Body of pancreas (tissue), 4 donors: ENCODE results near the gene ARHGAP27. TPM values are rescaled to one million over a fixed set of nuclear protein-coding genes. Genes with fewer than 3 reads are reported as not detected.

ENCODE experiments used
- ATAC-seq: fragments of 150-250 bp; one replicate; pipeline ENCODE4 v1.9.1; 2016
- DNase-seq, 4 donors: peaks; one replicate each; pipeline ENCODE4 v3.0.0-alpha.2; 2019
- H3K27ac ChIP-seq, 4 donors: fragments of 200-600 bp; sonication (generic); 1 replicate in 3 of 4; 2 replicates in 1 of 4; pipeline versions ENCODE4 v1.5.1 to v1.6.1; 2016 to 2019; ENCODE audit warnings: mild to moderate bottlenecking in 1 of 4, mixed read lengths in 1 of 4, moderate library complexity in 1 of 4
- H3K27me3 ChIP-seq, 2 donors: fragments of 200-600 bp; sonication (generic); one replicate each; pipeline ENCODE4 v1.6.0; 2016; ENCODE audit warnings: mild to moderate bottlenecking in 1 of 2
- H3K36me3 ChIP-seq, 2 donors: fragments of 200-600 bp; sonication (generic); replicated peaks in 1 of 2; 2 replicates each; pipeline ENCODE4 v1.5.1; 2016; ENCODE audit warnings: low read depth in 2 of 2; ENCODE audit not compliant: insufficient read depth in 1 of 2
- H3K4me1 ChIP-seq: fragments of 200-600 bp; sonication (generic); one replicate; pipeline ENCODE4 v1.6.0; 2016
- H3K4me3 ChIP-seq, 2 donors: fragments of 200-600 bp; sonication (generic); 1 replicate in 1 of 2; 2 replicates in 1 of 2; pipeline ENCODE4 v1.5.1; 2016 to 2019
- H3K9me3 ChIP-seq, 3 donors: fragments of 200-600 bp; sonication (generic); 1 replicate in 2 of 3; 2 replicates in 1 of 3; pipeline ENCODE4 v1.5.1; 2016
- CTCF ChIP-seq, 7 experiments: fragments of 450-650 bp in 4 of 7; fragments of 200-600 bp in 3 of 7; sonication (generic) in 3 of 7; IDR thresholded peaks; one replicate each; pipeline ENCODE4 v1.5.1; 2016 to 2019; ENCODE audit warnings: antibody characterized with exemption in 7 of 7
- POLR2A ChIP-seq, 3 donors: fragments of 450-650 bp; IDR thresholded peaks; one replicate each; pipeline ENCODE4 v1.6.1; 2016; ENCODE audit warnings: antibody characterized with exemption in 3 of 3, mild to moderate bottlenecking in 2 of 3
- WGBS, 2 donors: methylation state at CpG; one replicate each; pipeline ENCODE4 v1.1.5; 2017; 5-methylcytosine and 5-hydroxymethylcytosine counted together
- intact Hi-C: fragments of 100-400 bp; cut with DNase I; formaldehyde crosslinking; loops from one replicate; pipeline ENCODE4 v1.15.1; 2023
- total RNA-seq, 2 donors: library from RNA; depleted of rRNA; stranded (reverse); fragments of >200 nt; gene quantifications; one replicate each; pipeline ENCODE4 v1.1.0, GENCODE V29; 2016

The ARHGAP27 gene
- total RNA-seq, 2 donors from 2014 or later, result 12.7 to 35.3 TPM

DNA sequence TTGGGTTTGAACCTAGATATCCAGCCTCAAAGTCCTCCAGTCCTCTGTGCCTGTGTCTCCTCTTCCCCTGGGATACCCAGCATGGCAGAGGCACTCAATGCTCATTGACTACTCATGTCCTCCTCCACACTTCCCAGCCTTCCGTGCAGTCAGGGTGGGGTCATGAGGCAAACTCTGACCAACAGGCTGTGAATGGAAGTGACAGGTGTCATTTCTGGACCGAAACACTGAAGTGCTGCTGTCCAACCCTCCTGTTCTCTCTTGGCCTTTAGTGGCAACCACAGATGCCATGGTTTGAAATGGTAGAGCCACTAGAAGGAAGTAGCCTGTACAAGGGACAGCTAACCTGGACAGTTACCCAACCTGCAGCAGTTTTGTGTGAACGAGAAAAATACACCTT is 69.2 kb downstream of the ARHGAP27 start:
- Histone ChIP-seq H3K36me3 (no peaks in the 10 kb centered on the region), H3K4me3 (no peak overlapping the region), H3K27ac (no peak overlapping the region), H3K9me3 (no peaks in the 10 kb centered on the region), H3K4me1 (no peaks in the 10 kb centered on the region), H3K27me3 (no peaks in the 10 kb centered on the region)
- intact Hi-C loops, result no loop called here
- WGBS, 2 donors, result 51 to 70% methylated on average over 3 of the region's 3 CpGs
- DNase-seq, result no peak
- TF ChIP-seq CTCF (IDR thresholded peaks at IDR 0.05), result no peak
- TF ChIP-seq POLR2A (IDR thresholded peaks at IDR 0.05), result no peak
- no peak for ATAC-seq

GRCh38 chr17:45361976-45362375 is 70.7 kb downstream of the ARHGAP27 start:
- Histone ChIP-seq H3K4me3 (no peak overlapping the region), H3K36me3 (no peaks in the 10 kb centered on the region), H3K27ac (no peak overlapping the region), H3K9me3 (no peaks in the 10 kb centered on the region), H3K4me1 (no peaks in the 10 kb centered on the region), H3K27me3 (no peaks in the 10 kb centered on the region)
- ATAC-seq (no peak), DNase-seq (no peak)
- TF ChIP-seq CTCF (IDR thresholded peaks at IDR 0.05) (no peak), POLR2A (IDR thresholded peaks at IDR 0.05) (no peak)
- 58 to 67% methylated on average over 4 of the region's 4 CpGs for WGBS, 2 donors
- intact Hi-C loops, result no loop called here

- Histone ChIP-seq H3K4me3 (no peak overlapping the region), H3K27me3 (no peaks in the 10 kb centered on the region), H3K9me3 (no peaks in the 10 kb centered on the region), H3K36me3 (no peaks in the 10 kb centered on the region), H3K4me1 (no peaks in the 10 kb centered on the region), H3K27ac (no peak overlapping the region)
- DNase-seq (no peak), ATAC-seq (no peak)
- intact Hi-C loops, result no loop called here
- TF ChIP-seq POLR2A (IDR thresholded peaks at IDR 0.05) (no peak), CTCF (IDR thresholded peaks at IDR 0.05) (no peak)
- WGBS, 2 donors, result 62 to 78% methylated on average over 3 of the region's 3 CpGs
These were observed 71.2 kb downstream of the ARHGAP27 start for GRCh38 chr17:45361451-45361850.

DNA sequence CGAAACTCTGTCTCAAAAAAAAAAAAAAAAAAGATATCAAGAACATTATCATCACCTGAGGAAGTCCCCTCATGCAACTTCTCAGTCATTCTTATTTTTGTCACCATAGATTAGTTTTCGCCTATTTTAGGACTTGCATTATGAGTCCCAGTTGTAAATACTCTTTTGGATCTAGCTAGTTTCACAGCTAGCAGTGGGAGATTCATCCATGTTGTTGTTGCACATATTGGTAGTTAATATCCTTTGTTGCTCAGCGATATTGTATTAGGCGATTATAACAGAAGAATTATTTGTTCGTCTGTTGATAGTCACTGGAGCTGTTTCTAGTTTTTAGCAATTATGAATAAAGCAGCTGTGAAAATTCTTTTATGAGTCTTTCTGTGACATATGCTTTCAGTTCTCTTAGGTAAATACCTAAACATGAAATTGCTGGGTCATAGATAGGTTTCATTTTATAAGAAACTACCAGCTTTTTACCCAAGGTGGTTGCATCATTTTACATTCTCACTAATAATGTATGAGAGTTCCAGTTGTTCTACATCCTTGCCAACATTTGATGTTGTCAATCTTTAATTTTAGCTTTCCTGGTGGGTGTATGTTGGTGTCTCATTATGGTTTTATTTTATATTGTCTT is 75.2 kb downstream of the ARHGAP27 start:
- no peaks in the 10 kb centered on the region for H3K4me1 ChIP-seq
- H3K9me3 ChIP-seq, result no peaks in the 10 kb centered on the region
- DNase-seq, result no peak
- no peaks in the 10 kb centered on the region for H3K36me3 ChIP-seq
- ATAC-seq, result no peak
- 75 to 79% methylated on average over 5 of the region's 5 CpGs for WGBS, 2 donors
- intact Hi-C loops, result no loop called here
- no peaks in the 10 kb centered on the region for H3K27me3 ChIP-seq
- TF ChIP-seq CTCF (IDR thresholded peaks at IDR 0.05) (no peak), POLR2A (IDR thresholded peaks at IDR 0.05) (no peak)
- no peak overlapping the region for H3K4me3 ChIP-seq
- no peak overlapping the region for H3K27ac ChIP-seq

- no peaks in the 10 kb centered on the region for H3K36me3 ChIP-seq
- no peaks in the 10 kb centered on the region for H3K4me1 ChIP-seq
- ATAC-seq, result no peak
- no peaks in the 10 kb centered on the region for H3K27me3 ChIP-seq
- 55 to 65% methylated on average over 2 of the region's 2 CpGs for WGBS, 2 donors
- no peaks in the 10 kb centered on the region for H3K9me3 ChIP-seq
- H3K4me3 ChIP-seq, result no peak overlapping the region
- DNase-seq, result no peak
- no peak overlapping the region for H3K27ac ChIP-seq
- intact Hi-C loops, result no loop called here
- TF ChIP-seq POLR2A (IDR thresholded peaks at IDR 0.05) (no peak), CTCF (IDR thresholded peaks at IDR 0.05) (no peak)
These were observed 77.6 kb downstream of the ARHGAP27 start for GRCh38 chr17:45355087-45355486.
